Inferior parietal cortex (tissue), 1 donor: Measurements from ENCODE around the gene CELF4.

Experiments used
- DNase-seq: peaks from one replicate; pipeline ENCODE4 v3.0.0-alpha.2; 2016; ENCODE audit errors: extremely low spot score

The CELF4 gene

DNA sequence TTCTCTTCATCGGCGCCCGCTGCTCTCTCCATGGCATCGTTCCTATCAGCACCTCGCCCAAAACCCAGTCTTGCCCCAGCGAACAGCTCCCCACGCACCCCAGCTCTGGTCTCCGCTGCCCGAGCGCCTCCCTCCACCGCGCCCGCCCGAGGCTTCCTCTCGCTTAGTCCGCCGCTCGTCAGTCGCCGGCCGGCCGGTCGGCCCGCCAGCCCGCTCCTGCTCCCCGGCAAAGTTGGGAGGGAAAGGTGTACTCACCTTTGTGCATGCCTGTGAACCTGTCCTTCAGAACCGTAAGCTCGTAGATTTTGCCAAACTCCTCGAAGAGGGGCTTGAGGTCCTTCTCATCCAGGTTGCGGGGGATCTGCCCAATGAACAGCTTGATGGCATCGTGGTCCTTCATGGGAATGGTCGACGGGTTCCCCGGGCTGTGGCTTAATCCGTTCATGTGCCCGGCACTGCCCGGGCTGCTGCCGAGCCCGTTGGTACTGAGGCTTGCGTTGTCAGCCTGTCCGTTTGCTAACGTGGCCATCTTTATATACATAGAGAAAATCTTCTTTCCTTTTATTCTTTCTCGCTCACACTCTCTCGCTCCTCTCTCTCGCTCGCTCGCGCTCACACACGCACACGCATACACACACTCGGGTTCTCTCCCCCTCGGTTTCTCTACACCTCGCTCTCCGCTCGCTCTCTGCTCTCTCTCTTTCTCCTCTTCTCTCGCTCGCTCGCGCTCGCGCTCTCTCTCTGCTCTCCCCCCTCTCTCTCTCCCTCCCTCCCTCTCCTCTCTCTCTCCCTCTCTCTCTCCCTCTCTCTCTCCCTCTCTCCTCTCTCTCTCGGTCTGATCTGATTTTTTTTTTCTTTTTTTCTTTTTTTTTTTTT lies at the start of gene CELF4:
CELF4 (minus strand) TSS at position 698 of the 876 bp plus-strand sequence.
- no peak for DNase-seq

- DNase-seq, result no peak
These were observed 47.6 kb upstream of the CELF4 start for GRCh38 chr18:37613253-37613565.

- no peak for DNase-seq
These were observed 47.1 kb upstream of the CELF4 start for GRCh38 chr18:37612524-37613252.

DNA sequence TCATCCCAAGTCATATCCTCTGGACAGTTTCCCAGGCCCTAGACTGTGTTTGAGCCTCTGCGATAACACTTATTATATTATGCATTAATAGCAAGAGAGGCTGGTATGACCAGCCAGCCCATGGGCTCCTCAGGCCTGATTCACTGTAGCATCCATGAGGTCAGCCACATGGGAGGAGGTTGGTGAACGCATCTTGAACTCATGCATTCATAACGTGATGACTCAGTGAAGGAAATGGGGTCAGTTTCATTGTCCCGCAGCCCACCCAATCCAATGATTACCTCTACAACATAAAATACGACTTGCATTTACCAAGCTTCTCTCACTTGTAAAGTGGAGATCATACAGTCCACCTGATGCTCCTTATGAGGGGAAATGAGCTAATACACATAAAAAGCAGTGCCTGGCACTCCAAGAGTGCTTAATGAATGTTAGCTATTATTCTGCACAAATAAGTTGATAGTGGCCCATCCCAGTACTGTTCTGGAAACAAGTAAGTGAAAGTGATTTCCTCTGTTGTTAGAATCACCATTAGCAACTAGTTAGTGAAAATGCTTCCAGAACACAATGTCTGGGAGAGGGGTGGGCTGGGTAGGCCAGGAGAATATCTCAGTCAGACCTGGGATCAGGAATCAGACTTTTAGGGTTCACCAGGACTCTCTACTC lies 46.1 kb upstream of the CELF4 start:
- DNase-seq, result no peak

DNA sequence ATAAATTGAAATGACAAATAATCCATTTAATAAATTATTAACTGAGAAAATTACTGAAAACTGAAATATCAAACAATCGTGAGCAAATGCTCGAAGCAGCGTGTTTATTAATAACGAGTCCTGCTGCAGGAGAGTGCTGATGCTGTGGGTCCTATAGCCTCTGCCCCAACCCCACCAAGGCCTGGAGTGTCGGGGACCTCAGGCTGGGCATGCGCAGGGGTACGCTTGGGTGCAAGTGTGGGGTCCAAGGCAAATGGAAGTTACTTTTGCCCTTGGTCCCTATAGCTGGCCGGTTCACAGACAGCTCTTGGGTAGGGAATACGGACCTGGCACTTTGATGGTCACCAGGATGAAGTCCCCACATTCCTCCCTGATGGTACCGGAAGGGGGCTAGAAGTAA lies 43.3 kb upstream of the CELF4 start:
- no peak for DNase-seq

- no peak for DNase-seq
These were observed 41.7 kb upstream of the CELF4 start for GRCh38 chr18:37607281-37607680.

- no peak for DNase-seq
These were observed 38.4 kb upstream of the CELF4 start for GRCh38 chr18:37604032-37604431.

- no peak for DNase-seq
These were observed 33.6 kb upstream of the CELF4 start for GRCh38 chr18:37598966-37599896.

GRCh38 chr18:37598396-37598795 lies 32.8 kb upstream of the CELF4 start:
- no peak for DNase-seq

- DNase-seq, result no peak
These were observed 24.7 kb upstream of the CELF4 start for GRCh38 chr18:37590346-37590745.

GRCh38 chr18:37588289-37588688 lies 22.7 kb upstream of the CELF4 start:
- DNase-seq, result no peak

GRCh38 chr18:37586656-37587225 lies 21.1 kb upstream of the CELF4 start:
- no peak for DNase-seq

DNA sequence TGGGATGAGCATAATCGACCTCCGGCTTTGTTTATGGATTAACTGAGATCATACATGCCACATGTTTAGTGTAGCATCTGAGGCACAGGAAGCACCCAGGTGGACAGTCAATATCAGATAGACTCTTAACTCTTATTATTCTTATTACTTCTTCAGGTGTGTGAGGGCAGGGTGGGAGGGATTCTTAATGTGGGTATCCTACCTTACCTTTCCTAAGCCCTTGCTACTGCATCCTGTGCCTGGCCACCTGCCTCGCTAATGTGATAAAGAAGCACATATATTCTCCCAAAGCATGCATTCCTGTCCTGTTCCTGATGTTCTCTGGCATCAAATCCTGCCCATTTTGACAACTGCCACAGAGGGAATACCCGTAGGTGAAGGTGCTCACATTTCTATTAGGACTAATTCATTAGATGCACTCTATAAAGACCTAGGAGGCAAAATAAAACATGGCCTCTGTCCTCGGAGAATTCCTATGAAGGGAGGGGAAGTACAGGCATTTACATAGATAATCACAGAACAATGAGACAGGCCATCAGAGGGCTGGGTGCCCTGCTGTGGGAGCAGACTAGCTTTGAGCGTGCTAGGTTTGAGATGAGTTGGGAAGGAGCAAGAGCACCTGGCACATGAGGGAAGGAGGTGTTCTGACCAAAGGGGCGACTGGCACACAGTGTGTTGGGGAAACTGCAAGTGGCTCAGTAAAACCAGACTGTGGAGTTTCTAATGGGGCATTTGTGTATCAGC lies 19.5 kb upstream of the CELF4 start:
- DNase-seq, result no peak

- DNase-seq, result no peak
These were observed 18.6 kb upstream of the CELF4 start for GRCh38 chr18:37584217-37584616.

DNA sequence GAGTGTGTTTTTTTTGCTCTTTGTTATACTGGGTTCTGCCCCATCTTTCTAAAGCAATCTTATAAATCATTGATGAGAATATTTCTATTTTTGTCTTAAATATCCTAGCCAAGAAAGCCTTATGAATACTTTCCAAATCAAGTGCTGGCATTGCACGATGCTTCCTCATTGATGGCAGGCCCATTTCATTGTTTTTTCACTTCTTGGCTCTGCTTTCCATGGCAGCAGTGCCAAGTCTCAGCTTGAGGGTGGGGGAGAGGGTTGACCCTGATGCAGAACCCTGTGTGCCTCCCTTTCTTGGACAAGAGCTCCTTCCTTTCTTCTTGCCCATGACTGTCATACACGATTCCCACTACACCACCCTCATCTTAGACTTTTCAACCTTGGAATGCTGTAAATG lies 16.7 kb upstream of the CELF4 start:
- DNase-seq, result no peak

GRCh38 chr18:37578886-37579513 lies 13.4 kb upstream of the CELF4 start:
- peak; percentile 55 for DNase-seq

DNA sequence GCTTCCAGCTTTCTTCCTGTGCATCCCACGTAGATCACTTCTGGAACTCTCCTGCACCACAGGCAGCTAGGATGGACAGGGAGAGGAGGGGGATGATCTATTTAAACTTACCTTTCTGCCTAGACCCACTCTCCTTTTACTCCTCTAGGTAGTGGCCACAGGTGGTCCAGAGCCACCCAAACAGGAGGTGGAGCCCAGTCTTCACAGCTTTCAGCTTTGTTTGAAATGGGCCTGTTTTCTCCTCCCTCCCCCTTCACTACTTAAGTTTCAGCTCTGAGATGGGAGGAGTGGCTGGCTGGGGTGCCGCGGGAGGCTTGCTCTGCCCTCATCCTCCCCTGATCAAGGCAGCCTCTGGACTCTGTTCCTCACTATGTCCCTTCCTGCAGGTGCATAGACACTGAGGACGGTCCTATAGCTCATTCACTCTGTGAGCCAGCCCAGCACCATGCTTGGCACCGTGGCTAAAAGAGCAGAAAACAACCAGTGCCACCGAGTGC lies 12.6 kb upstream of the CELF4 start:
- no peak for DNase-seq

DNA sequence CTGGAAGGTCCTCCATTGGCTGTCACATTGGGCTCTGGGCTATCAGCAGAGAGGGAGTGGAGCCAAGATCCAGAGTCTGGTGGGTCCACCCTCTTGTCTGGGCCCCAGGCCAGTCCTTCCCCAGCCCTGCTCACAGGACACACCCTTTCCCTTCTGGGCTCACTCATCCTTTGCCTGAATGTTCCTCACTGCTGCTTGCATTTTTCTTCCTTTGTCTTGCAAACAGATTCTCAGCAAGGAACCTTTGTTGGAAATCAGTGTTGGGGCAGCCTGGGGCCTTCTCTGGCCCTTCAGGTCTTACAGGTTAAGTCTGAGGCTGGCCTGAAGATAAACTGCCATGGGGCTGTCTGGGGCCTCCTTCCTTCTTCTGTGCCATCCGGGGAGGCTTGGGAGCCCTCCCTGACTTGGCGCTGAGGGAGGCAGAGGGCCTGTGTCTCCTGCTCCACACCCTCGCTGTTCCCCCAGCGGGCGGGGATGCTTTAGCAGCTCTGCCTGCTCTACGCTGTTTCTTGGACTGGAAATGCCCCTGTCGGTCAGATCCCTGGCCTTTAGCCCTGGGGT lies 11.5 kb upstream of the CELF4 start:
- no peak for DNase-seq

GRCh38 chr18:37575646-37576045 lies 10.0 kb upstream of the CELF4 start:
- no peak for DNase-seq

GRCh38 chr18:37574113-37574512 lies 8.5 kb upstream of the CELF4 start:
- DNase-seq, result no peak
